RWPE2 (cell line): Measurements from ENCODE around the gene ANKRD16.

Experiments used
- ATAC-seq: fragments of 200-7000 bp; cut with Tn5 transposase; 3 replicates; pipeline ENCODE4 v1.9.1; 2021; ENCODE audit warnings: low read depth
- DNase-seq: peaks from one replicate; pipeline ENCODE4 v3.0.0-alpha.2; 2020; ENCODE audit warnings: low spot score
- H3K27ac ChIP-seq: fragments of 450-650 bp; 2 replicates; pipeline ENCODE4 v1.5.1; 2017; ENCODE audit warnings: mild to moderate bottlenecking; ENCODE audit not compliant: poor library complexity, severe bottlenecking
- H3K27me3 ChIP-seq: fragments of 250-450 bp; sonication (Bioruptor Pico); 2 replicates; pipeline ENCODE4 v1.5.1; 2021; ENCODE audit warnings: mild to moderate bottlenecking, moderate library complexity; ENCODE audit not compliant: insufficient read depth, poor library complexity, severe bottlenecking
- H3K36me3 ChIP-seq: fragments of 250-450 bp; sonication (Bioruptor Pico); 2 replicates; pipeline ENCODE4 v1.5.1; 2020; ENCODE audit warnings: low read depth, mild to moderate bottlenecking, moderate library complexity
- H3K4me1 ChIP-seq: fragments of 250-450 bp; sonication (Bioruptor Pico); 2 replicates; pipeline ENCODE4 v1.5.1; 2021; ENCODE audit warnings: mild to moderate bottlenecking, moderate library complexity; ENCODE audit not compliant: insufficient read depth, poor library complexity, severe bottlenecking
- H3K4me3 ChIP-seq: fragments of 250-450 bp; sonication (Bioruptor Pico); 2 replicates; pipeline ENCODE4 v1.5.1; 2021; ENCODE audit warnings: mild to moderate bottlenecking, moderate library complexity; ENCODE audit not compliant: severe bottlenecking
- H3K9me3 ChIP-seq: fragments of 250-450 bp; sonication (Bioruptor Pico); 2 replicates; pipeline ENCODE4 v1.5.1; 2021; ENCODE audit warnings: mild to moderate bottlenecking, moderate library complexity; ENCODE audit not compliant: severe bottlenecking
- TF ChIP-seq, protein P1 (sequence below): fragments of 450-650 bp; IDR thresholded peaks from one replicate; pipeline ENCODE4 v1.5.1; 2017; ENCODE audit warnings: mild to moderate bottlenecking, moderate library complexity; ENCODE audit not compliant: poor library complexity, severe bottlenecking

ANKRD16 gene

DNA sequence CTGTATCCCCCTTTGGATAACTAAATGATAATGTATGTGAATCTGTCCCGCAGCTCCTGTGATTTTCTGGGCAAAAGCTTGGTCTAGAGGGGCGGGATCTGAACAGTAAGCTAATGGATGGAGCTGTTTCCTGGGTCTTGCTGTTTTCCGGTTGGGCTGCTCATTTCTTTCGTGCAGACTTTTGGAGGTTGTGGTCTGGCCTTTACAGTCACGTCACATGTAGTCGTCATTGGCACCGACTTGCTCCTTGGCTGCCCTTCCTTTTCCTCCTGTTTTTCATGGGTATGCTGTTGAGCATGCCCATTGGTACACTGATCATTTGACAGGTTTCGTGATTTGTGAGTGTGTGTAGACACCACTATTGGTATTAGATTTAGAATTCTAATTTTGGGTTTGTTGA lies 2.3 kb upstream of the ANKRD16 start:
- DNase-seq (no peak), ATAC-seq (no peak)
- Histone ChIP-seq H3K4me3 (no peak overlapping the region), H3K27me3 (no peaks in the 10 kb centered on the region), H3K27ac (no peak overlapping the region), H3K36me3 (peaks cover 27% of the 10 kb centered on the region), H3K9me3 (no peaks in the 10 kb centered on the region), H3K4me1 (peaks cover 4% of the 10 kb centered on the region)
- TF ChIP-seq, protein P1, sequence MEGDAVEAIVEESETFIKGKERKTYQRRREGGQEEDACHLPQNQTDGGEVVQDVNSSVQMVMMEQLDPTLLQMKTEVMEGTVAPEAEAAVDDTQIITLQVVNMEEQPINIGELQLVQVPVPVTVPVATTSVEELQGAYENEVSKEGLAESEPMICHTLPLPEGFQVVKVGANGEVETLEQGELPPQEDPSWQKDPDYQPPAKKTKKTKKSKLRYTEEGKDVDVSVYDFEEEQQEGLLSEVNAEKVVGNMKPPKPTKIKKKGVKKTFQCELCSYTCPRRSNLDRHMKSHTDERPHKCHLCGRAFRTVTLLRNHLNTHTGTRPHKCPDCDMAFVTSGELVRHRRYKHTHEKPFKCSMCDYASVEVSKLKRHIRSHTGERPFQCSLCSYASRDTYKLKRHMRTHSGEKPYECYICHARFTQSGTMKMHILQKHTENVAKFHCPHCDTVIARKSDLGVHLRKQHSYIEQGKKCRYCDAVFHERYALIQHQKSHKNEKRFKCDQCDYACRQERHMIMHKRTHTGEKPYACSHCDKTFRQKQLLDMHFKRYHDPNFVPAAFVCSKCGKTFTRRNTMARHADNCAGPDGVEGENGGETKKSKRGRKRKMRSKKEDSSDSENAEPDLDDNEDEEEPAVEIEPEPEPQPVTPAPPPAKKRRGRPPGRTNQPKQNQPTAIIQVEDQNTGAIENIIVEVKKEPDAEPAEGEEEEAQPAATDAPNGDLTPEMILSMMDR: no peak

DNA sequence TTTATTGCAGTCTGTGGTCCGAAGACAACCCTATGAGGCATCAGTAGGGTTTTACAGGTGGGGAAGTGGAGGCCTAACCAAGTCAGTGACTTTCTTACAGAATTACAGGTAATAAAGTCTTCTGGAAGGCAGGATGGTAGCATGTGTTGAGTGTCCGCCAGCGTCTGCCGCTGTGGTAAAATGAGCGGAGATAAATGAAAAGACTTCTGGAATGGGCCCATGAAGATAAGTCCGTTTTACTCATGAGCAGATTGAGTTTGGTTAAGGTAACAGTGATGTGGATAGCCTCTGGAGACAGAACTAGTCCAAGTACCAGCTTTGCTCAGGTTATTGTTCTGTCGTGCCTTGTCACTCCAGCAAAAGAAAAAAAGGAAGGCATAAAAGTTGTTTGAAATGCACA lies 1.3 kb upstream of the ANKRD16 start:
- H3K4me3 ChIP-seq: peak overlapping the region; percentile 75
- H3K36me3 ChIP-seq: peaks cover 34% of the 10 kb centered on the region
- H3K27me3 ChIP-seq: no peaks in the 10 kb centered on the region
- no peak for ATAC-seq
- peaks cover 4% of the 10 kb centered on the region for H3K4me1 ChIP-seq
- peak overlapping the region; percentile 41 for H3K27ac ChIP-seq
- DNase-seq: no peak
- TF ChIP-seq, protein P1: no peak
- H3K9me3 ChIP-seq: no peaks in the 10 kb centered on the region

DNA sequence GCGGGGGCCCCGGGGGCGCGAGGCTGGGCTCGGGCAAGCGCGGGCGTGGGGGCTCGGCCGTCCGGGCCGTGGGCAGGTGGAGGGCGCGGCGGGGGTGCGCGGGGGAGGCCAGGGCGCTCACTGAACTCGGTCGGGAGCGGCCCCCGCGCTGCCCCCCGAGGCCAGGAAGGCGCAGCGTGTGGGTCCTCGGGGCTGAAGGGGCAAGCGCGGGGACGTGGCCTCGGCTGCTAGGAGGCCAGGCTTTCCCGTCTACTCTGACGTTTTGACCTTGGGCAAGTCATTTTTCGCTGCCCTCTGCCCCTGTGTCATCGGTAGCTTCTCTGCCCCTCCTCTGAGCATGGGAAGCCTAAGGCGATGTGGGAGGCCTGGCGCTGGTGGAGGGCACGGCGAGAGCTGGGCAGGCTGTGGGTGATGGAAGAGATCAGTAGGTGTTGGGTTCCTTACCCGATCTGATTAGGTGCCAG lies 791 bp upstream of the ANKRD16 start:
- Histone ChIP-seq H3K27ac (peak overlapping the region; percentile 41), H3K9me3 (no peaks in the 10 kb centered on the region), H3K4me1 (peaks cover 4% of the 10 kb centered on the region), H3K36me3 (peaks cover 38% of the 10 kb centered on the region), H3K27me3 (no peaks in the 10 kb centered on the region), H3K4me3 (peak overlapping the region; percentile 75)
- no peak for DNase-seq
- ATAC-seq: peak; percentile 2; the same call in 1 of the 3 replicates
- TF ChIP-seq, protein P1: no peak

DNA sequence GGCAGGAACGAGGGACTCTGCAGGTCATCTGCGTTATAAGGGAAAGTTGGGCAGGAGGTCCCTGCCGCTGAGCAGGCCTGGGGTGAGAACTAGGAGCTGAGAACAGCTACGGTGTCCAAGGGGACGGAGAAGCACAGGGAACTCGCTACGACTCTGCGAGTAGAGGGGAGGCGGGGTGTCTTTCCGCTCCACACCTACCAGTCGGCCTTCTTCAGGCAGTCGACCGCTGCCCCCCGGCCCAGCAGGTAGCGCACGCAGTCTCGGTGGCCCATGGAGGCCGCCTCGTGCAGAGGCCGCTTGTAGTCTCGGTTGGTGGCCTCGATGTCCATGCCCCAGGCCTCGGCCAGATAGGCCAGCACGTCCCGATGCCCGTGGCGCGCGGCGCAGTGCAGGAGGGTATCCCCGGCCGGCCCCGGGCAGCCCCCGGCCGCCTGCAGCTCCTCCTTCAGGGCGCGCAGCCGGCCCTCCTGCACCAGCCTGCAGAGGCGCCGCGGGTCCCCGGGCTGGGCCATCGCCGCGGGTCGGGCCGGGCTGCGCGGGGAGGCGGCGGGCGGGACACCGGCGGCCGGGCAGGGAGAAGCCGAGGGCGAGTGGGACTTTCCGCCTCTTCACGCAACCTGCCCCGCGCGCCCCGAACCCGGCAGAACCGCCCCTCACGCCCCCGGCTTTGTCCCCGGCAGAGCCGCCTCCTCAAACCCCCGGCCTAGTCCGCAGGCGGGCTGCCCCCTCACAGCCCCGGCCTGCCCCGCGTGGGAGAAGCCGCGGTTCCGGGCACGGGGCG lies 660 bp downstream of the ANKRD16 start:
- TF ChIP-seq, protein P1: peak; percentile 23
- DNase-seq: no peak

DNA sequence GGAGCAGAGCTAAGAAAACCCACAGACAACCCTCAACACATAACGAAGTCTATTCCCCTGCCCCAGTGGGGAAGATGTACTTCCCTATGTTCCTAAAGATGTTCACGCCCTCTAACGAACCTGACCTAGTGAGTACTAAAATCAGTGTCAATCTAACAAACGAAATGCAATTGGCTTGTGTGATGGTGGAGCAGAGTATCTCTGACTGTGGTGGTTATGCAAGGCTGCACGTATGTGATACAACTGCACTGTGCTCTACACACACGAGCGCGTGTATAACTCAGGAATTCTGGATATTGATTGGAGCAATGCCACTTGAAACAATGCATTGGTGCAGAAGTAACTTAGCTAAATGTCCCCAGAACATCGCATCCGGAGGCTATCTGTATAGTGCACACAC lies 1.3 kb downstream of the ANKRD16 start:
- Histone ChIP-seq H3K4me3 (peak overlapping the region; percentile 75), H3K27ac (no peak overlapping the region), H3K27me3 (no peaks in the 10 kb centered on the region), H3K4me1 (peaks cover 4% of the 10 kb centered on the region), H3K36me3 (peaks cover 31% of the 10 kb centered on the region), H3K9me3 (no peaks in the 10 kb centered on the region)
- TF ChIP-seq, protein P1: no peak
- ATAC-seq: no peak
- DNase-seq: no peak

More for the DNA sequence above, 660 bp downstream of the ANKRD16 start:
- Histone ChIP-seq H3K4me1 (peaks cover 4% of the 10 kb centered on the region), H3K4me3 (peak overlapping the region; percentile 75), H3K9me3 (no peaks in the 10 kb centered on the region), H3K27ac (peak overlapping the region; percentile 24), H3K27me3 (no peaks in the 10 kb centered on the region), H3K36me3 (peaks cover 27% of the 10 kb centered on the region)
- ATAC-seq: peak; percentile 38
